Fibroblast of mammary gland (primary cell): Measurements from ENCODE around the gene POU6F2.
A peak's percentile ranks its signal among the peaks of the same experiment; 100 is the strongest.

Experiments
- DNase-seq: peaks from one replicate; pipeline ENCODE4 v3.0.0-alpha.2; 2010; ENCODE audit warnings: low read depth
- H3K4me3 ChIP-seq: 2 replicates; pipeline ENCODE4 v1.5.1; 2011; ENCODE audit warnings: low read depth, mild to moderate bottlenecking, low read length, moderate library complexity; ENCODE audit not compliant: control insufficient read depth
- TF ChIP-seq, protein P1 (sequence below): conservative IDR thresholded peaks from 2 replicates; pipeline ENCODE4 v1.5.1; 2011; ENCODE audit warnings: low read depth, low read length, inconsistent platforms; ENCODE audit not compliant: control insufficient read depth, insufficient read depth

The POU6F2 gene

DNA sequence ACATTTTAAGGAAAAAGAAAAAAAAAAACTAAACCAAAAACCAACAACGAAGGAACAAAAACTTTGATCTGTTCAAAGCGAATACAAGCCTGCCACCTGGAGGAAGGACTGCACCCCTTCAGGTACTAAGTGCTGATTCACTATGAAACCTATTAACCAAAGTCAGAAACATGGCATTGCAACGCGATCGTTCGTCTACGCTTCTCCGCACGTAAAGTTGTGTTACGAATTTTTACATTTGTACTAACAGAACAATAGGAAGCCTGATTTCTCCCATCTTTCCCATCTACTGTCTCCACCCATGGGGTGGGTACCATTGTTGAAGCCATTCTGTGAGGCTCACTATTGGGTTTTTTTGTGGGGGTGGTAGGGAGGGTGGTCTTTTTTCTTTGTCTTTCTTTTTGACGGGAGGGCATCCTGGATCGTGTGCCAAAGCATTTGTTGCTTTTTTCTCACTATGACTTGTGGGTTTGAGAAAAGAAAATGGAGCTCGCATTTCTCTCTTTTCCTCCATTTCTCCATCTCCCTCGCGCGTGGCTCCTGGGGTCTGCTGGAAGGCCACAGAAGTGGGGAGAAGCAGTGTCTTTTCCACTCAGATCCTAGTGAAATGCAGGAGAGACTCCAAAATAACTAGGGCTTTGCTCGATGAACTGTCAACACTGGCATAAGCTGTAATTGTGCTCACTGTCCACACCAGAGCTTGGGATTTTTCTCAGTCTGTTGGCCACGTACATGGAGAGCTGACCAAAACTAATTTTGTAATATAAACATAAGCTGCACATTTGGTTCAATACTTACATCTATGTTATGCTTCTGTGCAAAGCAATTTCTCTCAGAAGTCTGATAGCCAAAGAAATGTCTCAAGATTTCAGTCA lies 487.6 kb downstream of the POU6F2 start:
- no peak overlapping the region for H3K4me3 ChIP-seq
- TF ChIP-seq, protein P1, sequence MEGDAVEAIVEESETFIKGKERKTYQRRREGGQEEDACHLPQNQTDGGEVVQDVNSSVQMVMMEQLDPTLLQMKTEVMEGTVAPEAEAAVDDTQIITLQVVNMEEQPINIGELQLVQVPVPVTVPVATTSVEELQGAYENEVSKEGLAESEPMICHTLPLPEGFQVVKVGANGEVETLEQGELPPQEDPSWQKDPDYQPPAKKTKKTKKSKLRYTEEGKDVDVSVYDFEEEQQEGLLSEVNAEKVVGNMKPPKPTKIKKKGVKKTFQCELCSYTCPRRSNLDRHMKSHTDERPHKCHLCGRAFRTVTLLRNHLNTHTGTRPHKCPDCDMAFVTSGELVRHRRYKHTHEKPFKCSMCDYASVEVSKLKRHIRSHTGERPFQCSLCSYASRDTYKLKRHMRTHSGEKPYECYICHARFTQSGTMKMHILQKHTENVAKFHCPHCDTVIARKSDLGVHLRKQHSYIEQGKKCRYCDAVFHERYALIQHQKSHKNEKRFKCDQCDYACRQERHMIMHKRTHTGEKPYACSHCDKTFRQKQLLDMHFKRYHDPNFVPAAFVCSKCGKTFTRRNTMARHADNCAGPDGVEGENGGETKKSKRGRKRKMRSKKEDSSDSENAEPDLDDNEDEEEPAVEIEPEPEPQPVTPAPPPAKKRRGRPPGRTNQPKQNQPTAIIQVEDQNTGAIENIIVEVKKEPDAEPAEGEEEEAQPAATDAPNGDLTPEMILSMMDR = peak; percentile 86
- DNase-seq = peak; percentile 71

- H3K4me3 ChIP-seq = no peak overlapping the region
- TF ChIP-seq, protein P1 = no peak
- no peak for DNase-seq
Measured at GRCh38 chr7:39468261-39468660, 490.6 kb downstream of the POU6F2 start.

DNA sequence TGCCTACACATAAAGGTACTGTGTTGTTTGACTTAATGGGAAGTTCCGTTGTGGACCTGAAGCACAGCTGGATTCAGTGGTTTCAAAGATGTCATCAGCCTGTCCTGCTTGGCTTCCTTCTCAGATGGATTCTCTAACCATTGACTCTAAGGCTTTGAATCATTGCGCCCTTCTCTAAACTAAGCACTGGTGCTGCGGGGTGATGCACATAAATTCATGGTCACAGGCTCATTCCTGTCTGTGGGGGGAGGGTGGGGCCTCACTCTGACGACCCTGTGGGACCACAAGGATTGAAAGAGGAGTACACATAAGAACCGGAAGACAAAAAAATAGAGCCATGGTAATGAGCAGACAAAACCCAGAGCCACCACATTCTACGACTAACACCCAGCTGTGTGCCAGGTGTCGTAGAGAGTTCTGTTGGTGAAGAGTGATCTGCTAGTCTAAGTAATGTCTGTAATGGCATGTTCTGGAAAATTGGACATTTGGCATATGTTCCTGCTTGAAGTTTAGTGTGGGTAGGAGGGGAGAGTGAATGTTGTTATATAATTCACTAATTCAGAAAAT lies 491.2 kb downstream of the POU6F2 start:
- TF ChIP-seq, protein P1 = no peak
- no peak overlapping the region for H3K4me3 ChIP-seq
- DNase-seq = no peak

- DNase-seq = no peak
- H3K4me3 ChIP-seq = no peak overlapping the region
- TF ChIP-seq, protein P1 = no peak
Measured at GRCh38 chr7:39480901-39481300, 503.2 kb downstream of the POU6F2 start.

DNA sequence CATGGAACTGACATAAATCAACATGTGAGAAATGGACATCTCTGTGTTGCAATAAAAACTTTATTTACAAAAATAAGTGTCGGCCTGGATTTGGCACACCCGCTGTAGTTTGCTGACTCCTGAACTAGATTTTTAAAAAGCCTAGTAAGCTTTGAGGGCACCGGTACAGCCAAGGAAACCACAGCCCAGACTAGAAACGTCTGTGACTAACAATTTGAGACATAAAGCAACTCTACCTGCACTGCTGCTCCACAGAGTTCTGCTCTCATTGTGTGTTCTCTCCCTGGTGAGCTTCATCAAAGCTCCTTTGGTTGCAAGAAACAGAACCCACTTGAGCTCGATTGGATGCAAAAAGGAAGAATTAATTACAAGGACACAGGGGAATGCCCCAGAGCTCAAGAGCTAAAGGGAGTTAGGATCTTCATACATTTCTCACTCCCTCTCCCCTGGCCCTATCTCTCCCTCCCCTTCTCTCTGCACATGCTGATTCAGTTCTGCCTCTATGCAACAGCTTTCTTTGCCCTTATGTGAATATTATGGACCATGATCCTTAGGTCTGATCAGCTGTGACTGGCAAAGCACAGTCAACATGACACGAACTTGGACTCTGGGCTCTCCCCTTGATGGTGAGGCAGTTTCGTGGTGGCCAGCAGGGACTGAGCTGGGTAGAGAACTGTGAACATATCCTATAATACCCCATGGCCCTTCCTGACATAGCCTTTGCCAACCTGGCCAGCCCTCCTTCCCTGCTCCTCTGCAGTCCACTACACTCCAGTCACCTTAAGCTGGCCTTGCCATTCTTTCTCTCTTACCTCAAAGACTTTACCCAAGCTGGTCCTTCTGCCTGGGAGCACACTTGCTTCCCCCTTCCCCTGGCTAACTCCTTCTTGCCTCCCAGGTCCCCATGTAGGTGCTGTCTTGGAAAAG lies 511.0 kb downstream of the POU6F2 start:
- no peak for DNase-seq
- TF ChIP-seq, protein P1 = no peak
- H3K4me3 ChIP-seq = no peak overlapping the region

GRCh38 chr7:39490296-39490695 lies 512.6 kb downstream of the POU6F2 start:
- TF ChIP-seq, protein P1 = no peak
- H3K4me3 ChIP-seq = no peak overlapping the region
- DNase-seq = no peak
